ENCODE measurements around the gene MTHFD1L.
"Not testable (repeated sequence)": the region's sequence is repeated elsewhere in the genome, so short reads cannot be mapped to it uniquely, and the experiment has no call there.

Gene MTHFD1L

GRCh38 chr6:151109869-151110575 is 244.5 kb downstream of the MTHFD1L start:
- in situ Hi-C loops (cut with HindIII; ENCODE audit: low sequenced_read_pairs): loop anchor here (5.0 kb wide), 3 partner anchors 47 to 192 kb away; no protein-coding TSS in a partner anchor

DNA sequence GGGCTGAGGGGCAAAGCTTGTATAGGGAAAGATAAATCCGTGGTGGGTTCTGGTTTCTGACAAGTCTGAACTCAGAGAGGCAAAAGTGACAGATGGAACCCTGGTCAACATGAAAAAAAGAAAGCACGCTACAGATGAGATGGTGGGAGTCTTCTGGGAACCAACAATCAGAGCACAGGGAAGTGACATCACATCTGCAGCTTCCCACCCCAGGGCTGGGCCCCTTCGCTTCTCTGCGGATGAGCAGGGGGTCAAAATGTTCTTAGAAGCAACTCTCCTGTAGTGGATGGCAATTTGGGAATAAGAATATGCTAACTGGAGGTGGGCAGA is 245.0 kb downstream of the MTHFD1L start:
- in situ Hi-C loops (cut with HindIII; ENCODE audit: low sequenced_read_pairs): loop anchor here (5.0 kb wide), 3 partner anchors 47 to 192 kb away; no protein-coding TSS in a partner anchor

DNA sequence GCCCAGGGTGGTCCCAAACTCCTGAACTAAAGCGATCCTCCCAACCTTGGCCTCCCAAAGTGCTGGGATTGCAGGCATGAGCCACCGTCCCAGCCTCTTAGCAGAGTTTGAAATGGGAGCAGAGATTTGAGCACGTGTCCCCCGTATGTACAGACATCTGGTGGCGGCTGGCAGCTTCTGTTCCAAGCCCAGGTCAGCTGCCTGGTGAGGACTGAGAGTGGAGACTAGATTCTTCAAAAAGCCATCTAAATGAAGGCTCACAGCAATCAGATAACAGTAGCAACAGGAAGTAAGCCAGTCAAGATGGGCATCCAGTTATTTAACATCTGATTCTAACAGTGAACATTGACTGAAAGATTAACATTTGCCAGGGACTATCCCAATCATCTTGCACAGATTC is 246.2 kb downstream of the MTHFD1L start:
- in situ Hi-C loops (cut with HindIII; ENCODE audit: low sequenced_read_pairs): loop anchor here (5.0 kb wide), 3 partner anchors 46 to 191 kb away; no protein-coding TSS in a partner anchor

DNA sequence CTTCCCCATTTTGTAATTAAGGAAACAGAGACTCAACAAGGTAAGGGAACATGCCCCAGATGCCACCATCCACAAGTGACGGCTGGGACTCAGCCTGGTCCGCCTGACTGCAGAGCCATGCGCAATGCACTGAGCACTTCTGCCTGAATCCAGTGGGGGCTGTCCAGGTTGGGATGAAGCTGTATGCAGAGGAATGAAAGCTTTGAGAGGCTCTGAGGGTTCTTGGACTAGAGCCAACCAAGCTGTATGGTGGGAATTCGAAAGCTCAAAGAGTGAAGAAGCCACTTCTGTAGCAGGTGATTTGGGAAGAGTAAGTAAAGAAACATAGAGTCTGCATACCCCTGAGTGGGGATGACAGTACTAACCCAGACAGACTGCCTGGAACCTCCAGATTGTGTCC is 246.6 kb downstream of the MTHFD1L start:
- in situ Hi-C loops (cut with HindIII; ENCODE audit: low sequenced_read_pairs): loop anchor here (5.0 kb wide), 3 partner anchors 45 to 190 kb away; no protein-coding TSS in a partner anchor

DNA sequence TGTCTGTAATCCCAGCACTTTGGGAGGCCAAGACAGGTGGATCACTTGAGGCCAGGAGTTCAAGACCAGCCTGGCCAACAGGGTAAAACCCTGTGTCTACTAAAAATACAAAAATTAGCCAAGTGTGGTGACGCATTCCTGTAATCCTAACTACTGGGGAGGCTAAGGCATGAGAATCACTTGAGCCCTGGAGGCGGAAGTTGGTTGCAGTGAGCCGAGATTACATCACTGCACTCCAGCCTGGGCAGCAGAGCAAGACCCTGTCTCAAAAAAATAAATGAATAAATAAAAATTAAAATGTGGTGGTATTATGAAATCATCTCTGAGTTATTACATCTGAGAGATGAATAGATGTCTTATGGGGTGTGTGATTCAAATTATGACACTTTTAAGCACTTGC is 247.4 kb downstream of the MTHFD1L start:
- in situ Hi-C loops (cut with HindIII; ENCODE audit: low sequenced_read_pairs): loop anchor here (5.0 kb wide), 3 partner anchors 44 to 189 kb away; no protein-coding TSS in a partner anchor

- in situ Hi-C loops (cut with HindIII; ENCODE audit: low sequenced_read_pairs): loop anchor here (5.0 kb wide), 3 partner anchors 44 to 189 kb away; no protein-coding TSS in a partner anchor
Observed at GRCh38 chr6:151113641-151114040, 248.1 kb downstream of the MTHFD1L start.

- in situ Hi-C loops (cut with HindIII; ENCODE audit: low sequenced_read_pairs): no loop called here
Observed at GRCh38 chr6:151118461-151119123, 253.1 kb downstream of the MTHFD1L start.

- in situ Hi-C loops (cut with HindIII; ENCODE audit: low sequenced_read_pairs): no loop called here
Observed at GRCh38 chr6:151119823-151120524, 254.5 kb downstream of the MTHFD1L start.

DNA sequence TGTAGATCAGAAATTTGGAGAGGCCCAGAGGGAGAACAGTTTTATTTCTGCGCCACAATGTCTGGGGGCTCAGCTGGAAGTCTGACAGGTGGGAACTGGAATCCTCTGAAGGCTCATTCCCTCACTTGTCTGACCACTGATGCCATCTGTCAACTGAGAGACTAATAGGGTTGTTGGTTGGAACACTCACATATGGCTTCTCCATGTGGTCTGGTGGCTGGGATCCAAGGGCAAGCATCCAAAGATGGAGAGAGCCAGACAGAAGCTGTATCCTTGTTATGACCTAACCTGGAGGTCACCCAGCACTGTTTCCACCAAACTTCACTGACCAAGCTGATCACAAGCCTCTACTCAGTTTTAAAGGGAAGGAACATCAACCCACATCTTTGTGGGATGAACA is 256.4 kb downstream of the MTHFD1L start:
- in situ Hi-C loops (cut with HindIII; ENCODE audit: low sequenced_read_pairs): no loop called here

GRCh38 chr6:151123641-151124040 is 258.1 kb downstream of the MTHFD1L start:
- in situ Hi-C loops (cut with HindIII; ENCODE audit: low sequenced_read_pairs): not testable (repeated sequence)

DNA sequence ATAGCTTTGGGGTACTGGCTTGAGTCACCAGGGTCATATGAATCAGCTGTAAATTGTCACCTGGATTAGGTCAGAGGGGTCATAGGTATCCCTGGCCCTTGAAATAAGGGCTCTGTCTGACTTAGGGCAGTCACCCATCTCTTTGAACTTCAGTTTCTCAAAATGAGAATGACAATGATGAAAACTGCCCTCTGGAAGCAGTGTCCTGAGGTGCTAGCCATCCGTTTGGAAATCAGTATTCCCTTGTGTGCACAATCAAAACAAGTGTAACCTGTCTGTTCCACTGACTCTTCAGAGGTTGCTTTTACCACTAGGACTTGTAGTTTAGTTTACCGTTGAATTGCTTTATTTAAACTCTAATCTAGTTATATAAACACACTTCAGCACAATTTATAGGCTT is 259.7 kb downstream of the MTHFD1L start:
- in situ Hi-C loops (cut with HindIII; ENCODE audit: low sequenced_read_pairs): not testable (repeated sequence)

DNA sequence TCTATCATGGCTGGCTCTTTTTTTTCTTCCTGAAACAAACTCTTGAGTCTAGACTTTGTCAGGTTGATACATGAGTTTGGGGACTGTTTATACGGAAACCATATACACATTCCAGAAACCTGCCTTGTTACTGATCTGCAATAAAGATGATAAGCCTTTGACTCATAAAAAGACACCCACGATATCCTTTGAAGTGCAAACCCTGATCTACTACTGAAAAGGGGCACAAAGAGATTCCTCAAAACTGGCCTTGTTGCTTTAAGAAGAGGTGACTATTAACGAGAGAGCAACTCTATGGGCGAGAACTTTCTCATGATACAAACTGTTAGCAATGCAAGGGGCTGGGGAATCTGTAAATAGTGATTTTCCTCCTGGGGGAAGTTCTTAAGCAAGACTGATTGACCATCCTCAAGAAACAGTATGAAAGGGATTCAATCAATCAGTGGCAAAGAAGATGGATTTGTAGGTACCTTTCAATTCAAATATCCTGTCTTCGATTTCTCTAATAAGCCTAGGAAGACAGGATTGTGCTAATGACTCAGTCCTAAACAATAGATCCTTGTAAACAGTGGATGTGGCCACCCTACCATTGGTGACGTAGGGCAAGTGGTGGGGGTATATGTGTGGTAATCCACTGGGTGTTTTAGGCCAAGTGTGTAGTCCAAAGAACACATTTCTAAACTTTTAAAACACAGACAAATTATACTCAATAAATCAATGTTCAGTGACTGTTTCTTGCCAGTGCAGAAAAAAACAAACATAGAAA is 260.3 kb downstream of the MTHFD1L start:
- in situ Hi-C loops (cut with HindIII; ENCODE audit: low sequenced_read_pairs): not testable (repeated sequence)

DNA sequence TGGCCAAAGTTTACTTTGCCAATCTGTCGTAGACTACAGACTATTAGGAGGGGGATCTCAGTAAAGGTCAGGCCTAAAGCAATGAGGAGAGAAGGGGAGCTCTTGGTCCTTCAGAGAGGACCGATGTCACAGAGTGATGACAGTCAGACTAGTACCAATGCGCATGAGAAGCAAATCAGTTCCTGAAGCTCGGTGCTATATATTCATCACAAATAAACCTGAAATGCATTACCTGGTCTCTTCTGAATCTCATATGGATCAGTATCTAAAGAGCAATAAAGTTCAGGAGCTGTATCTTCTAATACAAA is 260.9 kb downstream of the MTHFD1L start:
- in situ Hi-C loops (cut with HindIII; ENCODE audit: low sequenced_read_pairs): not testable (repeated sequence)

DNA sequence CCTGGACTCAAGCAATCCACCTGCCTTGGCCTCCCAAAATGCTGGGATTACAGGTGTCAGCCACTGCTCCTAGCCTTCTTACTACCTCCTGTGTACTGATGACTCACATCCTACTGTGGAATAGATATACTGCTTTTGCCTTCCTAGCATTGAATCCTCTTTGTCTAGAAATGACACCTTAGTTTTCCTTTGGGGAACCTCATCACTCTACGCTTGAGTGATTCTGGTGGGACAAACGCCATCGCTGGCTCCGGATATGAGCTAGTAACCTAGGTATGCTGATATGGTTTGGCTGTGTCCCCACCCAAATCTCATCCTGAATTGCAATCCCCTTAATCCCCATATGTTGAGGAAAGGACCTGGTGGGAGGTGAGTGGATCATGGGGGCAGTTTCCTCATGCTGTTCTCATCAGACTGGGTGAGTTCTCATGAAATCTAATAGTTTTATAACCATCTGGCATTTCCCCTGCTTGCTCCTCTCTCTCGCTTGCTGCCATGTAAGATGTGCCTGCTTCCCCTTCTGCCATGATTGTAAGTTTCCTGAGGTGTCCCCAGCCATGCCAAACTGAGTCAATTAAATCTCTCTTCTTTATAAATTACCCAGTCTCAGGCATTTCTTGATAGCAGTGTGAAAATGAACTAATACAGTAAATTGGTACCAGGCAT is 261.8 kb downstream of the MTHFD1L start:
- in situ Hi-C loops (cut with HindIII; ENCODE audit: low sequenced_read_pairs): not testable (repeated sequence)

- in situ Hi-C loops (cut with HindIII; ENCODE audit: low sequenced_read_pairs): no loop called here
Observed at GRCh38 chr6:151128763-151129370, 263.4 kb downstream of the MTHFD1L start.

GRCh38 chr6:151130329-151130728 is 264.8 kb downstream of the MTHFD1L start:
- in situ Hi-C loops (cut with HindIII; ENCODE audit: low sequenced_read_pairs): no loop called here

- in situ Hi-C loops (cut with HindIII; ENCODE audit: low sequenced_read_pairs): no loop called here
Observed at GRCh38 chr6:151131324-151132007, 266.0 kb downstream of the MTHFD1L start.

GRCh38 chr6:151136141-151136755 is 270.7 kb downstream of the MTHFD1L start:
- in situ Hi-C loops (cut with HindIII; ENCODE audit: low sequenced_read_pairs): no loop called here

GRCh38 chr6:151137542-151137941 is 272.0 kb downstream of the MTHFD1L start:
- in situ Hi-C loops (cut with HindIII; ENCODE audit: low sequenced_read_pairs): no loop called here
